ENCODE data around the gene SEPTIN5.

DNA sequence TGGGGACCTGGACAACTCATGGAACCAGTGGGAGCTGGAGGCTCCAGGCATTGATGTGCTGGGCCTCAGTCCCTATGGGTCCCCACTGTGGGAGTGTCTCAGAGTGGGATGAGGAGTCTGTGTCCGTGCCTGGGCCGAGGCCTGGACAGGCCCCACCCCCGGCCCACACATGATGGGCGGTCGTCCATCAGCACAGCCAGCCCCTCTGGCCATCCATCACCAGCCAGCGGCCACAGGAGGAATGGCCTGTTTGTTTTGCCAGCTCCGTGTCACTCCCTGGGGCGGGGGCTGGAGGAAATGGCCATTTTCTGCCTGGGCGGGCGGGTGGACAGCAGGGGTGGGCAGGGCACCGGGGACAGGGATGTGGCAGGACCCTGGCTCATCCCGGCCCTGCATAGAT lies 33.2 kb downstream of the SEPTIN5 start:
- TF ChIP-seq POLR2AphosphoS5 (IDR thresholded peaks at IDR 0.05) (no peak), EP300 (IDR thresholded peaks at IDR 0.05) (no peak)
- TF ChIP-seq, protein P1, sequence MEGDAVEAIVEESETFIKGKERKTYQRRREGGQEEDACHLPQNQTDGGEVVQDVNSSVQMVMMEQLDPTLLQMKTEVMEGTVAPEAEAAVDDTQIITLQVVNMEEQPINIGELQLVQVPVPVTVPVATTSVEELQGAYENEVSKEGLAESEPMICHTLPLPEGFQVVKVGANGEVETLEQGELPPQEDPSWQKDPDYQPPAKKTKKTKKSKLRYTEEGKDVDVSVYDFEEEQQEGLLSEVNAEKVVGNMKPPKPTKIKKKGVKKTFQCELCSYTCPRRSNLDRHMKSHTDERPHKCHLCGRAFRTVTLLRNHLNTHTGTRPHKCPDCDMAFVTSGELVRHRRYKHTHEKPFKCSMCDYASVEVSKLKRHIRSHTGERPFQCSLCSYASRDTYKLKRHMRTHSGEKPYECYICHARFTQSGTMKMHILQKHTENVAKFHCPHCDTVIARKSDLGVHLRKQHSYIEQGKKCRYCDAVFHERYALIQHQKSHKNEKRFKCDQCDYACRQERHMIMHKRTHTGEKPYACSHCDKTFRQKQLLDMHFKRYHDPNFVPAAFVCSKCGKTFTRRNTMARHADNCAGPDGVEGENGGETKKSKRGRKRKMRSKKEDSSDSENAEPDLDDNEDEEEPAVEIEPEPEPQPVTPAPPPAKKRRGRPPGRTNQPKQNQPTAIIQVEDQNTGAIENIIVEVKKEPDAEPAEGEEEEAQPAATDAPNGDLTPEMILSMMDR (IDR thresholded peaks at IDR 0.05) = no peak

Measured in sigmoid colon (tissue), 4 donors.